Measurements from ENCODE around the gene SPPL3.

SPPL3 gene

DNA sequence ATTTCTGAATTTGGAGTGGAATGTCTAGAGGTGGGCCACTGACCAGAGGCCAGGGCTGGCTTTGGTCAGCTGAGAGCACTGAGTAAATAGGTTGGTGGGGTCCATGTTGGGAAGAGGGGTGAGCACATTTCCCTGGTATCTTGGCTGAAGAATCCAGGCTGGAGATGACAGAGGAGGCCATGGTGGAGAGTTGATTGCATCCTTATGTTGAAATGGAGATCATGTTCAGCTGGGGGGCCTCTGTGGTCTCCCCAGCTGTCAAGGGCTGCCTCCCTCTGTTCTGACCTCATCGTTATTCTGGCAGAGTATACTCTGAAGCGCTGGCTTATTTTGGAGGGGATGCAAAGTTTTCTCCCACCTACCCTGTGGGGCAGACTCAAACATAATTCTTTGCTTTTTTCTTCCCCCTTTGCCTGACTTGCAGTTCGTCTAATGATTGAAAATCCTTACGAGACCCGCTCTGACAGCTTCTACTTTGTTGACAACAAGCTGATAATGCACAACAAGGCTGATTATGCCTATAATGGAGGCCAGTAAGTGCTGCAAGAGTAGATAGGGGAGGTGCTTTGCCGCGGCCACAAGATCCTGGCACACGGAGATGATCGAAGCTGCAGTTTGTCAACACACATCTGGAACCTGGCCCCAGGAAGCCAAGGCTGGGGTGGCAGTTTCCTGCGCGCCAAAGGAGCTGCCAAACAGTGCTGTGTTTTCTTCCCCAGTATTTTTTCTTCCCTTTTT lies 184.5 kb downstream of the SPPL3 start:
- DNase-seq: no peak

DNA sequence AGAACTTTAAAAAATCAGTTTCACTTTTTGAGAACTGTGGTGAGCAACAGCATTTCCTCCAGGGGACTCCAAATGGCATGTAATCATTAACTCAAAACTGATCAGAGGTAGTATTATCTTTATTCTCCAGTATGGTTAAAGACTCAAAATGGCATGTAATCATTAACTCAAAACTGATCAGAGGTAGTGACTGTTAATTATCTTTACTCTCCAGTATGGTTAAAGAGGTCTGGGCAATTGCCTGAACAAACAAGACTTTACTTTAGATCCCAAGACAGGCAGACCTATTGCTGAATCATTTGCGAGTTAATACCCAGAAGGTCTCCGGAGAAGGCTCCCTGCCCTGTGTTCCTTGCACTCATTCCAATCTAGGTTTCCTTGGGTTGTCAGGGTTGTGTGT lies 185.1 kb downstream of the SPPL3 start:
- no peak for DNase-seq

DNA sequence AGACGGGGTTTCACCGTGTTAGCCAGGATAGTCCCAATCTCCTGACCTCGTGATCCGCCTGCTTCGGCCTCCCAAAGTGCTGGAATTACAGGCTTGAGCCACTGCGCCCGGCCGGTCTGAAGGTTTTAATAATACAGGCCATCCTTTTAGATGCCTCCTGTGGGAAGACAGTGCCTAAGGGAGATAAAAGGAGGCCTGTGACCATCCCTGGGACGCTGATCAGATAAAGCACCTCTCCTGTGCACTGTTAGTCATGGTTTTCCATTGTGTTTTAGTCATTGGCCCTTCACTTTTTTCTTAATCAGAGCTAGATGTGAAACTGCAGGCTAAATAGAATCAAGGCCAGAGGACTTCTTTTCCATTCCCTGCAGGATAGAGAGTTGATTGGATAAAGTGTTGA lies 186.1 kb downstream of the SPPL3 start:
- DNase-seq: no peak

DNA sequence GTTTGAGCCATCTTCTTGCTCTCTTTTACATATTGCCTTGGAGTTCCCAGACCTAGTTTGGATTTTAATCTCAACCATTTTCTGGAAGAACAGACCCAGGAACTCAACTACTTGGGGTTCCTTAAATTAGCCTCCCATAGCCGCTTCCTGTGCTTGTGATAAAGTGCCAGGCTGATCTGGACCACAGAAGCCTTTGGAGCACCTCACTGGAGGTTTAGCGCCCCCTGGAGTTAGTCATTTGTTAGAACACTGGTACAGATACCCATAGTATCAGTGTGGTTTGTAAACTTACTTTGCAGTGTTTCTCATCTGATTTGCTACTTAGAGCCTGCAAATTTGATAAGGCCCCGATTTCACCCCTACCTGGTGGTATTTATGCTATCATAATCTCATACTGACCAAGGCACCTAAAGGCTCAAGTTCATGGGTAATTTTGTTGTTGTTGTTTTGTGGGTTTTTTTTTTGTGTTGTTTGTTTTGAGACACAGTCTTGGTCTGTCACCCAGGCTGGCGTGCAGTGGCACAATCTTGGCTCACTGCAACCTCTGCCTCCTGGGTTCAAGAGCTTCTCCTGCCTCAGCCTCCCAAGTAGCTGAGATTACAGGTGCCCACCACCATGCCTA lies 190.2 kb downstream of the SPPL3 start:
- DNase-seq: peak; percentile 89

DNA sequence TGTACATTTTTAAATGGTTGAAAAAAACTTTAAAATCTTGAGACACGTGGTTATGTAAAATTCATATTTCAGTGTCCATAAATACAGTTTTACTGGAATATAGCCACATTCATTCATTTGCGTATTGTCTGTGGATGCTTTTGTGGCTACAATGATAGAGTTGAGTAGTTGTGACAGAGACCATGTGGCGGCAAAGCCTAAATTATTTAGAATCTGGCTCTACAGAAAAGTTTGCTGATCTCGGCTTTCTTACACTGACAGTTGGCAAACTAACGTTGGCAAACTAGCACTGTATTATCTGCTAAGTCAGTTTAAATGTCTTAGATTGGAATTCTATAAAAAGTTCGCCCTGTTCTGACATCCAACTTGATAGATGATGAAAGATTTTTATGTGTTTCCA lies 191.5 kb downstream of the SPPL3 start:
- no peak for DNase-seq
